ENCODE measurements around the gene TKT.
"Not testable (repeated sequence)": the region's sequence is repeated elsewhere in the genome, so short reads cannot be mapped to it uniquely, and the experiment has no call there.

DNA sequence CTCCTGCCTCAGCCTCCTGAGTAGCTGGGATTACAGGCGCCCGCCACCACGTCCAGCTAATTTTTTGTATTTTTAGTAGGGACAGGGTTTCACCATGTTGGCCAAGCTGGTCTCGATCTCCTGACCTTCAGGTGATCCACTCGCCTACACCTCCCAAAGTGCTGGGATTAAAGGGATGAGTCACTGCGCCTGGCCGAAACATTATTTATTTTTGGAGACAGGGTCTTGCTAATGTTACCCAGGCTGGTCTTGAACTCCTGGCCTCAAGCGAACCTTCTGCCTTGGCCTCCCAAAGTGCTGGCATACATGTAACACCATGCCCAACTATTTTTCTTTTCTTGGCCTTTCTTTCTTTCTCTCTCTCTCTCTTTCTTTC is 2.9 kb downstream of the TKT start:
- not testable (repeated sequence) for TF ChIP-seq CTCF (IDR thresholded peaks at IDR 0.05 in 4 of 5, conservative IDR thresholded peaks at IDR 0.05 in 1 of 5); POLR2A (IDR thresholded peaks at IDR 0.05)
